Mesendoderm (in vitro differentiated cells): ENCODE results near the gene FIZ1. TPM values are rescaled to one million over a fixed set of nuclear protein-coding genes. Genes with fewer than 3 reads are reported as not detected.
A peak's percentile ranks its signal among the peaks of the same experiment; 100 is the strongest.

Source experiments
- DNase-seq: peaks from one replicate; pipeline ENCODE4 v3.0.0; 2013
- H2AK5ac ChIP-seq: 2 replicates; pipeline ENCODE4 v1.6.1; 2013; ENCODE audit warnings: low read length, inconsistent platforms
- H2BK120ac ChIP-seq: 2 replicates; pipeline ENCODE4 v1.6.1; 2013; ENCODE audit warnings: low read depth, mild to moderate bottlenecking, low read length, moderate library complexity, mixed read lengths
- H2BK15ac ChIP-seq: replicated peaks from 2 replicates; pipeline ENCODE4 v1.6.1; 2013; ENCODE audit warnings: low read depth, mild to moderate bottlenecking, moderate library complexity
- H2BK5ac ChIP-seq: 2 replicates; pipeline ENCODE4 v1.6.1; 2013; ENCODE audit warnings: low read length, inconsistent platforms
- H3K18ac ChIP-seq: 2 replicates; pipeline ENCODE4 v1.6.1; 2013; ENCODE audit warnings: mild to moderate bottlenecking, low read length, mixed read lengths
- H3K23ac ChIP-seq: one replicate; pipeline ENCODE4 v1.6.1; 2013; ENCODE audit warnings: low read length
- H3K27ac ChIP-seq: 2 replicates; pipeline ENCODE4 v1.5.1; 2013; ENCODE audit warnings: low read depth, mild to moderate bottlenecking, inconsistent platforms, low read length, moderate library complexity
- H3K27me3 ChIP-seq: 2 replicates; pipeline ENCODE4 v1.6.1; 2013; ENCODE audit warnings: low read length, control low read depth, mild to moderate bottlenecking, inconsistent platforms; ENCODE audit not compliant: insufficient read depth, poor library complexity
- H3K36me3 ChIP-seq: 2 replicates; pipeline ENCODE4 v1.6.1; 2013; ENCODE audit warnings: low read length, inconsistent platforms; ENCODE audit not compliant: control insufficient read depth, insufficient read depth
- H3K4ac ChIP-seq: one replicate; pipeline ENCODE4 v1.6.1; 2013; ENCODE audit warnings: low read depth, mild to moderate bottlenecking, low read length, moderate library complexity
- H3K4me1 ChIP-seq: 2 replicates; pipeline ENCODE4 v1.6.1; 2013; ENCODE audit warnings: low read depth, low read length, inconsistent platforms; ENCODE audit not compliant: control insufficient read depth
- H3K4me2 ChIP-seq: 2 replicates; pipeline ENCODE4 v1.6.1; 2013; ENCODE audit warnings: low read length
- H3K4me3 ChIP-seq: 2 replicates; pipeline ENCODE4 v1.5.1; 2013; ENCODE audit warnings: mild to moderate bottlenecking, low read length
- H3K56ac ChIP-seq: one replicate; pipeline ENCODE4 v1.6.1; 2013; ENCODE audit warnings: low read length
- H3K79me1 ChIP-seq: 2 replicates; pipeline ENCODE4 v1.6.1; 2013; ENCODE audit warnings: low read length, inconsistent platforms
- H3K79me2 ChIP-seq: 2 replicates; pipeline ENCODE4 v1.6.1; 2013; ENCODE audit warnings: mild to moderate bottlenecking, low read length; ENCODE audit not compliant: control insufficient read depth, insufficient read depth
- H3K9ac ChIP-seq: 2 replicates; pipeline ENCODE4 v1.6.1; 2013; ENCODE audit warnings: low read length, inconsistent platforms
- H4K5ac ChIP-seq: one replicate; pipeline ENCODE4 v1.6.1; 2013; ENCODE audit warnings: low read length
- H4K8ac ChIP-seq: one replicate; pipeline ENCODE4 v1.6.1; 2013; ENCODE audit warnings: low read depth, mild to moderate bottlenecking, control low read depth, low read length, moderate library complexity
- WGBS: extraction: QIAGEN DNeasy Blood & Tissue Kit; methylation state at CpG from one replicate; pipeline ENCODE4 v1.1.7; 2013; ENCODE audit warnings: low lambda C conversion rate, missing lambda C conversion rate; ENCODE audit not compliant: insufficient coverage; ENCODE audit errors: extremely low coverage; 5-methylcytosine and 5-hydroxymethylcytosine counted together
- polyA plus RNA-seq, 2 experiments: library from polyadenylated mRNA; stranded (reverse); fragments of 200-250 nt; gene quantifications; one replicate each; pipeline ENCODE4 v1.2.3, GENCODE V29; 2013

FIZ1 gene
- polyA plus RNA-seq (2013, experiment 1 of 2), result 13.5 TPM
- 13.7 TPM for polyA plus RNA-seq (2013, experiment 2 of 2)

GRCh38 chr19:55599468-55599841 lies at the start of gene FIZ1:
FIZ1 (minus strand) TSS chr19:55599517; CDS start chr19:55597865, 1,652 bp downstream.
- H3K23ac ChIP-seq, result no peak within 1 kb of the TSS
- H3K18ac ChIP-seq, result peak within 1 kb of the TSS; percentile 98
- H3K27ac ChIP-seq, result peak within 1 kb of the TSS; percentile 98
- H4K8ac ChIP-seq, result no peak within 1 kb of the TSS
- no peaks in the 10 kb centered on the region for H3K79me1 ChIP-seq
- no peaks in the 10 kb centered on the region for H3K79me2 ChIP-seq
- H3K4ac ChIP-seq, result peak within 1 kb of the TSS; percentile 93
- peak within 1 kb of the TSS; percentile 87 for H3K4me2 ChIP-seq
- H4K5ac ChIP-seq, result peak within 1 kb of the TSS; percentile 97
- H2BK120ac ChIP-seq, result no peak within 1 kb of the TSS
- peak within 1 kb of the TSS; percentile 92 for H3K4me3 ChIP-seq
- no peaks in the 10 kb centered on the region for H3K4me1 ChIP-seq
- no peak within 1 kb of the TSS for H2BK15ac ChIP-seq
- no CpG with 5 or more reads among the region's 23 CpGs for WGBS
- peak within 1 kb of the TSS; percentile 99 for H2BK5ac ChIP-seq
- H3K56ac ChIP-seq, result peak within 1 kb of the TSS; percentile 100
- no peak within 1 kb of the TSS for H2AK5ac ChIP-seq
- DNase-seq, result peak; percentile 99
- no peaks in the 10 kb centered on the region for H3K27me3 ChIP-seq
- H3K36me3 ChIP-seq, result peaks cover 2% of the 10 kb centered on the region
- H3K9ac ChIP-seq, result peak within 1 kb of the TSS; percentile 98

GRCh38 chr19:55648585-55649267 lies 49.4 kb upstream of the FIZ1 start:
- Histone ChIP-seq H3K56ac (peak overlapping the region; percentile 95), H3K4me3 (peak overlapping the region; percentile 75), H3K27me3 (no peaks in the 10 kb centered on the region), H2BK5ac (no peak overlapping the region), H3K36me3 (peaks cover 7% of the 10 kb centered on the region), H4K5ac (no peak overlapping the region), H3K4me2 (peak overlapping the region; percentile 43), H3K27ac (no peak overlapping the region), H3K79me1 (peaks cover 8% of the 10 kb centered on the region), H2BK120ac (no peak overlapping the region), H3K4me1 (no peaks in the 10 kb centered on the region), H3K18ac (peak overlapping the region; percentile 57), H3K79me2 (peaks cover 20% of the 10 kb centered on the region), H2AK5ac (no peak overlapping the region), H3K23ac (no peak overlapping the region), H4K8ac (no peak overlapping the region), H3K4ac (no peak overlapping the region), H3K9ac (peak overlapping the region; percentile 95), H2BK15ac (no peak overlapping the region)
- WGBS, result no CpG with 5 or more reads among the region's 25 CpGs
- no peak for DNase-seq

GRCh38 chr19:55647732-55648584 lies 48.6 kb upstream of the FIZ1 start, which contains the start of gene CCDC106:
CCDC106 (plus strand) TSS chr19:55648212; CDS start chr19:55649047, 835 bp downstream.
- Histone ChIP-seq H2AK5ac (no peak within 1 kb of the TSS), H3K27ac (peak within 1 kb of the TSS; percentile 31), H3K4me2 (peak within 1 kb of the TSS; percentile 75), H3K79me2 (peaks cover 20% of the 10 kb centered on the region), H3K36me3 (peaks cover 7% of the 10 kb centered on the region), H3K18ac (peak within 1 kb of the TSS; percentile 57), H2BK15ac (no peak within 1 kb of the TSS), H3K79me1 (peaks cover 8% of the 10 kb centered on the region), H3K4me1 (no peaks in the 10 kb centered on the region), H2BK5ac (no peak within 1 kb of the TSS), H4K8ac (no peak within 1 kb of the TSS), H3K23ac (no peak within 1 kb of the TSS), H4K5ac (no peak within 1 kb of the TSS), H2BK120ac (no peak within 1 kb of the TSS), H3K27me3 (no peaks in the 10 kb centered on the region), H3K56ac (peak within 1 kb of the TSS; percentile 95), H3K4me3 (peak within 1 kb of the TSS; percentile 75), H3K4ac (peak within 1 kb of the TSS; percentile 73), H3K9ac (peak within 1 kb of the TSS; percentile 95)
- WGBS, result no CpG with 5 or more reads among the region's 87 CpGs
- DNase-seq, result peak; percentile 87

GRCh38 chr19:55646889-55647731 lies 47.8 kb upstream of the FIZ1 start:
- Histone ChIP-seq H3K4ac (peak overlapping the region; percentile 73), H3K4me1 (no peaks in the 10 kb centered on the region), H3K36me3 (peaks cover 7% of the 10 kb centered on the region), H4K8ac (no peak overlapping the region), H3K23ac (no peak overlapping the region), H2BK120ac (no peak overlapping the region), H3K27me3 (no peaks in the 10 kb centered on the region), H4K5ac (no peak overlapping the region), H3K79me2 (peaks cover 20% of the 10 kb centered on the region), H2AK5ac (no peak overlapping the region), H3K56ac (peak overlapping the region; percentile 75), H3K4me2 (peak overlapping the region; percentile 34), H3K9ac (peak overlapping the region; percentile 95), H3K79me1 (peaks cover 8% of the 10 kb centered on the region), H2BK5ac (no peak overlapping the region), H2BK15ac (no peak overlapping the region), H3K27ac (no peak overlapping the region), H3K4me3 (peak overlapping the region; percentile 75), H3K18ac (peak overlapping the region; percentile 5)
- no CpG with 5 or more reads among the region's 14 CpGs for WGBS
- DNase-seq, result no peak

DNA sequence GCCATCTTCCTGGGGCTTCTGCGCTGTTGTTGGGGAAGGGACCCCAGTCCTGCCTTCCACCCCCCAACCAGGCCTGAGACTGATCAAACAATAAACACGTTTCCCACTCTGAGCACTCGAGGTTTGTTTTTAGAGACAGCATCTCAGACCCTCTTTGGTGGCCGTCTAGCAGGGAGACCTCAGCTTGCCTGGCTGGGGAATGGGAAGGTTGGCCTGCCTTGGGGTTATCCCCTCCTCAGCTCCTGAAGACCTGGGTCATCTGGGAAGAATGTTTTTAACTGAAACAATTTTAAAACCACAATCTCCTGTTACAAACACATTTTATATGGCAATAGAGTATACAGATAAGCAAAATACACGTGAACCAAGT lies 46.2 kb upstream of the FIZ1 start:
- Histone ChIP-seq H3K4me1 (no peaks in the 10 kb centered on the region), H3K4ac (no peak overlapping the region), H3K18ac (no peak overlapping the region), H3K56ac (no peak overlapping the region), H3K4me2 (no peak overlapping the region), H3K27me3 (no peaks in the 10 kb centered on the region), H3K79me2 (peaks cover 20% of the 10 kb centered on the region), H3K36me3 (peaks cover 7% of the 10 kb centered on the region), H3K79me1 (peaks cover 8% of the 10 kb centered on the region), H3K23ac (no peak overlapping the region), H2AK5ac (no peak overlapping the region), H3K4me3 (no peak overlapping the region), H4K8ac (no peak overlapping the region), H2BK5ac (no peak overlapping the region), H3K9ac (no peak overlapping the region), H2BK15ac (no peak overlapping the region), H4K5ac (no peak overlapping the region), H3K27ac (no peak overlapping the region), H2BK120ac (no peak overlapping the region)
- DNase-seq, result no peak
- no CpG with 5 or more reads among the region's 5 CpGs for WGBS
